Muscle of leg (tissue), 11 donors: ENCODE results near the gene HIF3A. TPM values are rescaled to one million over a fixed set of nuclear protein-coding genes. Genes with fewer than 3 reads are reported as not detected.
"Not testable (repeated sequence)": the region's sequence is repeated elsewhere in the genome, so short reads cannot be mapped to it uniquely, and the experiment has no call there.

Experiments
- DNase-seq: peaks from one replicate; pipeline ENCODE4 v3.0.0; 2013
- H3K27ac ChIP-seq: one replicate; pipeline ENCODE4 v1.5.1; 2013; ENCODE audit warnings: mild to moderate bottlenecking, low read length, control low read depth
- H3K27me3 ChIP-seq: one replicate; pipeline ENCODE4 v1.6.1; 2013; ENCODE audit warnings: low read length; ENCODE audit not compliant: control insufficient read depth, insufficient read depth
- H3K36me3 ChIP-seq: one replicate; pipeline ENCODE4 v1.6.1; 2013; ENCODE audit warnings: low read length; ENCODE audit not compliant: control insufficient read depth, insufficient read depth
- H3K4me1 ChIP-seq: one replicate; pipeline ENCODE4 v1.6.1; 2013; ENCODE audit warnings: low read length; ENCODE audit not compliant: control insufficient read depth, insufficient read depth
- H3K4me3 ChIP-seq: one replicate; pipeline ENCODE4 v1.5.1; 2013; ENCODE audit warnings: low read length, control low read depth
- H3K9me3 ChIP-seq: replicated peaks from 2 replicates; pipeline ENCODE4 v1.6.1; 2013; ENCODE audit warnings: low read depth, low read length; ENCODE audit not compliant: control insufficient read depth
- WGBS: methylation state at CpG from one replicate; pipeline ENCODE4 v1.1.5; 2013; ENCODE audit warnings: missing lambda C conversion rate; ENCODE audit not compliant: insufficient coverage; 5-methylcytosine and 5-hydroxymethylcytosine counted together
- polyA plus RNA-seq, 8 donors: library from polyadenylated mRNA; unstranded; fragments of 120-200 nt; gene quantifications; one replicate each; pipeline versions ENCODE4 v1.2.1 to v1.2.3, GENCODE V29; 2013; ENCODE audit warnings: inconsistent platforms in 1 of 8, low replicate concordance in 1 of 8; ENCODE audit not compliant: insufficient read length in 8 of 8, insufficient read depth in 1 of 8
- total RNA-seq: library from RNA; stranded (reverse); fragments of 120-200 nt; gene quantifications from one replicate; pipeline ENCODE4 v1.2.4, GENCODE V29; 2013

Gene HIF3A
- total and polyA plus RNA-seq, 9 donors: 93.6 to 312 (median 195) TPM

DNA sequence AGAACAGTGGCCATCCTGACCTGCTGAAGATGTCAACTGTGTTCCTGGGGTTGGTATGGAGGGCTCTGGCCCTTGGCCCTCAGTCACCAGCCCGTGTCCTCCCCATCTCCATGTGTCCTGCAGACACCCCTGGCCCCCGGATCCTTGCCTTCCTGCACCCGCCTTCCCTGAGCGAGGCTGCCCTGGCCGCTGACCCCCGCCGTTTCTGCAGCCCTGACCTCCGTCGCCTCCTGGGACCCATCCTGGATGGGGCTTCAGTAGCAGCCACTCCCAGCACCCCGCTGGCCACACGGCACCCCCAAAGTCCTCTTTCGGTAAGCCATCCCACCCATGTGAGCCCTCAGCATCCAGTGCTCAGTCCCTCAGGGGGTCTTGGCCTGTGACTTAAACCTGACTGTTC lies 24.8 kb downstream of the HIF3A start:
- Histone ChIP-seq H3K27me3 (no peaks in the 10 kb centered on the region), H3K36me3 (peaks cover 88% of the 10 kb centered on the region), H3K4me1 (peaks cover 3% of the 10 kb centered on the region), H3K4me3 (no peak overlapping the region), H3K9me3 (peaks cover 8% of the 10 kb centered on the region), H3K27ac (no peak overlapping the region)
- WGBS: 90% methylated on average over 12 of the region's 12 CpGs
- DNase-seq: no peak

DNA sequence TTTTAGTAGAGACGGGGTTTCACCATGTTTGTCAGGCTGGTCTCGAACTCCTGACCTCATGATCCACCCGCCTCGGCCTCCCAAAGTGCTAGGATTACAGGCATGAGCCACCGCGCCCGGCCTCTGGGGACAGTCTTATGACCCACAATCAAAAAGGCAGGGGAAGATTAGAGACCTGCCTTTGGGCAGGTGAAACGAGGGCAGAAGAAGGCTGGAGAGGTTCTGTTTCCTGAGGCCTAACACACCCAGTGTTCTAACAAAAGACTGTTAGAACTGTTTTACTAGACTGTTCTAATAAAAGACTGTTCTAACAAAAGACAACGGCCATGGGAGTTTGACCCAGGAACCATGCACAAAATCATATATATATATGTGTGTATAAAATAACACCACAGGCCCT lies 26.4 kb downstream of the HIF3A start:
- not testable (repeated sequence) for H3K27ac ChIP-seq, H3K4me1 ChIP-seq, DNase-seq, H3K4me3 ChIP-seq, H3K27me3 ChIP-seq
- Histone ChIP-seq H3K36me3 (peaks cover 87% of the 10 kb centered on the region), H3K9me3 (peaks cover 17% of the 10 kb centered on the region)
- no CpG with 5 or more reads among the region's 9 CpGs for WGBS

- DNase-seq: no peak
- no CpG with 5 or more reads among the region's 3 CpGs for WGBS
- Histone ChIP-seq H3K9me3 (peaks cover 17% of the 10 kb centered on the region), H3K27me3 (no peaks in the 10 kb centered on the region), H3K4me1 (no peaks in the 10 kb centered on the region), H3K27ac (no peak overlapping the region), H3K4me3 (no peak overlapping the region), H3K36me3 (peaks cover 91% of the 10 kb centered on the region)
These were observed 27.4 kb downstream of the HIF3A start for GRCh38 chr19:46324277-46324676.

GRCh38 chr19:46326608-46327007 lies 29.8 kb downstream of the HIF3A start:
- no CpG with 5 or more reads among the region's 4 CpGs for WGBS
- peaks cover 91% of the 10 kb centered on the region for H3K36me3 ChIP-seq
- no peaks in the 10 kb centered on the region for H3K27me3 ChIP-seq

DNA sequence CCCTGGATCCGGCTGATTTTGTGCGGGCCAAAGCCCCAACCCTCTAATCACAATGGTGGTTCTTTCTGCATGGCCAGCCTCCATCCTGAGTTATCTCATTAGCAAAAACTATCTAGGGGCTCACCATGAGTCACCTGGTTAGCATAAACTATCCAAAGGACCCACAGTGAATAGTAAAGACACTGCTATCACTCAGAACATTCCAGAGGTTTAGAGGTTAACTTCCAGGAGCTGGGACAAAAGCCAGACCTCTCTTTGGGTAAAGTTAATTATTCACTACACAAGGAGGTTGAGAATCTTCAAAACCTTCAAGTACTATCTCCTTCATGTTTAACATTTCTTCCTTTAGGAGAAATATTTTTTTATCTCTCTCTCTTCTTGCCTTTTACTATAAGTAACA lies 31.2 kb downstream of the HIF3A start:
- 100% methylated on average over 2 of the region's 2 CpGs for WGBS
- DNase-seq: no peak
- Histone ChIP-seq H3K9me3 (peaks cover 17% of the 10 kb centered on the region), H3K4me3 (no peak overlapping the region), H3K27ac (no peak overlapping the region), H3K36me3 (peaks cover 92% of the 10 kb centered on the region), H3K4me1 (no peaks in the 10 kb centered on the region), H3K27me3 (no peaks in the 10 kb centered on the region)

More at GRCh38 chr19:46326608-46327007, 29.8 kb downstream of the HIF3A start:
- H3K4me1 ChIP-seq: no peaks in the 10 kb centered on the region
- no peak overlapping the region for H3K27ac ChIP-seq
- DNase-seq: no peak
- H3K4me3 ChIP-seq: no peak overlapping the region
- H3K9me3 ChIP-seq: peaks cover 17% of the 10 kb centered on the region

DNA sequence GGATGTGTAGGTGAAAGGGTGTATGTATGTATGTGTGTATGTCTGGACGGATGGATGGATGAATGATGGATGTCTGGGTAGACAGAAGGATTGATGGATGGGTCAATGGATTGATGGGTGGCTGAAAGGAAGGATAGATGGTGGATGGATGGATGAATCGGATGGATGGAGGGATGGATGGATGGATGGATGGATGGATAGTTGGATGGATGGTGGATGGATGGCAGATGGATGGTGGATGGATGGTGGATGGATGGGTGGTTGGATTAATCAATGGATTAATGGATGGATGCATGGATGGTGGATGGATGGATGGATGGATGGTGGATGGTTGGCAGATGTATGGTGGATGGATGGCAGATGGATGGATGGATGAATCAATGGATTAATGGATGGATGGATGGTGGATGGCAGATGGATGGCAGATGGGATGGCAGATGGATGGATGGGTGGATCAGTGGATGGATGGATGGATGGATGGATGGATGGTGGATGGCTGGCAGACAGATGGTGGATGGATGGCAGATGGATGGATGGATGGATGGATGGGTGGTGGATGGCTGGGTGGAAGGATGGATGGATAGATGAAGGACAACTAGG lies 33.6 kb downstream of the HIF3A start:
- Histone ChIP-seq H3K9me3 (peaks cover 17% of the 10 kb centered on the region), H3K36me3 (peaks cover 86% of the 10 kb centered on the region), H3K4me3 (no peak overlapping the region), H3K4me1 (no peaks in the 10 kb centered on the region), H3K27ac (no peak overlapping the region), H3K27me3 (no peaks in the 10 kb centered on the region)
- DNase-seq: no peak
- WGBS: 89% methylated on average over 2 of the region's 2 CpGs

DNA sequence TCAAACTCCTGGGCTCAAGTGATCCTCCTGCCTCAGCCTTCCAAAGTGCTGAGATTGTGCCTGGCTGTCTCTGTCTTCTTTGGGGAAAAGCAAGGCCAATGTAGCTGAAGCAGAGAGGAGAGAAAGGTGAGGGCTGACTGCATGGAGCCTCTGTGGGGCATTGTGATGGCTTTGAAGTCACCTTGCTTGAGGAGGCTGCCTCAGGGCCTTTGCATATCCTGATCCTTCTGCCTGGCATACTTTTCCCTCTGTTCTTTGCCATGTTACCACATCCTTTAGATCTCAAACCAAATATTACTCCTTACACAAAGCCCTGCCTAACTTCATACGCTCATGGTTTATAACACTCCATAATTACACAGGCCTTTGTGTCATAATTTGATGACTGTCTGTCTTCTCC lies 40.6 kb downstream of the HIF3A start:
- H3K36me3 ChIP-seq: peaks cover 80% of the 10 kb centered on the region
- no peaks in the 10 kb centered on the region for H3K27me3 ChIP-seq
- no peaks in the 10 kb centered on the region for H3K4me1 ChIP-seq
- H3K9me3 ChIP-seq: no peaks in the 10 kb centered on the region
- WGBS: no CpG with 5 or more reads among the region's 1 CpG
- no peak for DNase-seq
- no peak overlapping the region for H3K27ac ChIP-seq
- no peak overlapping the region for H3K4me3 ChIP-seq

DNA sequence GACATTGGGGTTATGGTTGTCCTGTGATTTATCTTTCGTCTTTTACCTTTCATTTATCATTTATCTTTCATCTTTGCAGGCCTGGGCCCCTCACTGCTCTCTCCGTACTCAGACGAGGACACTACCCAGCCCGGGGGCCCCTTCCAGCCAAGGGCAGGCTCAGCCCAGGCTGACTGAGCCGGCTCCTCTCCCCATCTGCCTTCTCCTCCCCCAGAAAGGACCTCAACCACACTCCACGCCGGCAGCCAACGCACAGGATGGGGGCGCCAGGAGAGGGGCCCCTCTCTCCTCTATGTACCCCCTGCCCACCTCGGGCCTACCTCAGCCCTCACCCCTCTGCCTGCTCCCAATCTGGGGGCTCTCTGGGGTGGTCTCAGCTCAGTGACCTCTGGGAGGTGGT lies 42.6 kb downstream of the HIF3A start:
- 50% methylated on average over 8 of the region's 10 CpGs for WGBS
- Histone ChIP-seq H3K27ac (no peak overlapping the region), H3K4me3 (no peak overlapping the region), H3K36me3 (peaks cover 74% of the 10 kb centered on the region), H3K9me3 (no peaks in the 10 kb centered on the region), H3K4me1 (no peaks in the 10 kb centered on the region), H3K27me3 (no peaks in the 10 kb centered on the region)
- DNase-seq: no peak

DNA sequence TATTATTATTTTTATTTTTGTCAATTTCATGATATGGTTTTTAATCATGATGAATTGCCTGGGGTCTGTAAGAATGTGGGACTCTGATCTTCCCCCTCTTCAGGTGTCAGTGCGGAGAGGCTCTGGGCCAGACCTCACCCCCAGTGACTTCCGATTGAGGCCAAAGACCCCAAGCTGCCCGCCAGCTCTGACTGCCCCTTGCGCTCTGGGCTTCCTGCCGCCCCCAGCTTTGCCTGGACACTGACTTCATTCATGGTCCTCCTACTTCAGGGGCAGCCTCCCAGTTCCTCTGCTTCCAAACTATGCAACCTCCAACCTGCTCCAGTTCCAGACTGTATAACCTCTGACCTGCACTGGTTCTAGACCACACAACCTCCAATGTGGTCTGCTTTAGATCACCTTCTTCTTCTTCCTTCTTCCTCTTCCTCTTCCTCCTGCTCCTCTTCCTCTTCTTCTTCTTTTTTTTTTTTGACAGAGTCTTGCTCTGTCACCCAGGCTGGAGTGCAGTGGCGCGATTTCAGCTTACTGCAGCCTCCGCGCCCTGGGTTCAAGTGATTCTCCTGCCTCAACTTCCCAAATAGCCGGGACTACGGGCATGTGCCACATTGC lies 43.3 kb downstream of the HIF3A start:
- DNase-seq: no peak
- no peaks in the 10 kb centered on the region for H3K4me1 ChIP-seq
- no peaks in the 10 kb centered on the region for H3K27me3 ChIP-seq
- 96% methylated on average over 4 of the region's 11 CpGs for WGBS
- H3K9me3 ChIP-seq: no peaks in the 10 kb centered on the region
- no peak overlapping the region for H3K4me3 ChIP-seq
- peaks cover 68% of the 10 kb centered on the region for H3K36me3 ChIP-seq
- no peak overlapping the region for H3K27ac ChIP-seq

DNA sequence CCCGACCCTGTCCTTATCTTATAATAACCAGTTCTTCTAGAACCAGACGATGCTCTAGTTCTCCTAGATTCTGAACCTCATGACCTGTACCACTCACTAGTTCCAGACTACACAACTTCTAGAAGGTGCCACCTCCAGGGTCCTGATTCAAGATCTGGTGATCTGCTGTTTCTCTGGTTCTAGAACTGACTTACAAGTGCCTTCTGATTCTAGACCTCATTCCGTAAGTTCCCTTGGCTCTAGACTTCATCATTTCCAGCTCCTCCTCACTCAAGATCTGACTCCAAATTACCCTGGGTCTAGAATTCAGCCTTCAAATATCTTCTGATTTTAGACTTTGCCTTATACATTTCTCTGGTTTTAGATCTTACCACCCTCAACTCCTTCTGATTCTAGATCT lies 45.1 kb downstream of the HIF3A start:
- H3K36me3 ChIP-seq: peaks cover 52% of the 10 kb centered on the region
- no peak overlapping the region for H3K27ac ChIP-seq
- DNase-seq: no peak
- H3K4me1 ChIP-seq: peaks cover 4% of the 10 kb centered on the region
- no peaks in the 10 kb centered on the region for H3K9me3 ChIP-seq
- WGBS: 89% methylated on average over 3 of the region's 3 CpGs
- H3K4me3 ChIP-seq: no peak overlapping the region
- H3K27me3 ChIP-seq: no peaks in the 10 kb centered on the region
